WTC11 (cell line): ENCODE results near the gene TDP2.
A peak's percentile ranks its signal among the peaks of the same experiment; 100 is the strongest.

Experiments used
- CTCF ChIP-seq: fragments of 200-600 bp; IDR thresholded peaks from 2 replicates; pipeline ENCODE4 v1.8.0; 2022; ENCODE audit warnings: antibody characterized with exemption
- ELF4 ChIP-seq: sonication (generic); formaldehyde crosslinking; IDR thresholded peaks from 2 replicates; pipeline ENCODE4 v1.8.1; 2022; ENCODE audit warnings: low read depth, mild to moderate bottlenecking, moderate library complexity, missing genetic modification reagents
- NFYB ChIP-seq: sonication (generic); formaldehyde crosslinking; conservative IDR thresholded peaks from 2 replicates; pipeline ENCODE4 v1.8.0; 2022; ENCODE audit warnings: low read depth, missing genetic modification reagents

DNA sequence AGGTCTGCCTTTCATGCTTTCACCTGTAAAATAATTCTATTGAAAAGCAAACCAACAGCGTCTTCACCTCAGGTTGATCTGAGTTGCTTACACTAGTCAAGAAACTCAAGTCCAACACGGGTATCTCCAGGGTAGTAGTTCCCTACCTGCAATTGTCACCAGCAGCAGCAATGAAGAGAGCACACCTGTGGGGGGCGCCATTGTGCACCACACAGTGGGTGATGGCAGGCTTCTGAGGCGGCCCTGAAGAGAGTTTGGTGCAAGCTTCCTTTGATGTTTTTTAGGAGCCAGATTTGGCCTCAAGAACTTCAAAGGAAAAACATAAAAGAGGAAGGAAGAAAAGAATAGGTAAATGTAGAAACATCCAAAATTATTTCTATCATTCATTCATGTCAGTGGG lies 65.8 kb downstream of the TDP2 start:
- TF ChIP-seq ELF4 (CRISPR knock-in tag) (no peak), NFYB (CRISPR knock-in tag) (no peak), CTCF (peak; percentile 70)
